Fibroblast of skin of left biceps (primary cell): ENCODE measurements around the gene STAC.

ENCODE experiments used
- DNase-seq, 2 experiments: peaks; one replicate each; pipeline ENCODE4 v3.0.0-alpha.2; 2013; ENCODE audit warnings: low read depth in 2 of 2

The STAC gene

GRCh38 chr3:36591959-36592358, 211.7 kb downstream of the STAC start:
- DNase-seq: peak in 1 of 2 experiments; percentile 5

- DNase-seq: no peak
These were observed 215.2 kb downstream of the STAC start for GRCh38 chr3:36595511-36595910.

DNA sequence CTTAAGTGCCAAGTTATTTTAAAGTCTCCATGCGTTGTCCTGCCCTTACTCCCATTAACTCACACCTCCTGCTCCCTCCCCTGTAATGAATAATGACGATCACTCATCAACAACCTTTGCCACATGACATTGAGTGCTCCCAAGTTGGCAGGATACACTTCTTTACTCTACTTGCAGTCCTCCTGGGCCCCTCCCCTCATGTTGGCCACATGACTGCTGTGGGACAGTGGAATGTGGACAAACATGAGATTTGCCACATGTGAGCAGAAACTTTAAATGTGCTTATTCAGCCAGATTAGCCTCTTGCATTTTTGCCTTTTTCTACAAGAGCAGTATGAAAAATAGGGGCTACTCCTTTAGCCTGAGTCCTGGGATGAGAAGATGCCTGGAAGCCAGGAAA, 216.1 kb downstream of the STAC start:
- no peak for DNase-seq

GRCh38 chr3:36597422-36597821, 217.1 kb downstream of the STAC start:
- DNase-seq: no peak
